GM18868 (cell line): ENCODE measurements around the gene LYRM9.
"Not testable (repeated sequence)": the region's sequence is repeated elsewhere in the genome, so short reads cannot be mapped to it uniquely, and the experiment has no call there.

Experiments used
- ATAC-seq: cut with Tn5 transposase; IDR thresholded peaks from one replicate; pipeline ENCODE4 v1.9.1; 2021; ENCODE audit warnings: mild to moderate bottlenecking, moderate library complexity; ENCODE audit not compliant: unreplicated experiment

The LYRM9 gene

GRCh38 chr17:27892866-27893769 is at the start of gene LYRM9:
Gene LYRM9, minus strand, starts transcription at chr17:27893365. Its CDS starts 10,671 bp downstream, at chr17:27882694.
- ATAC-seq = peak; percentile 93

- no peak for ATAC-seq
Measured at GRCh38 chr17:27940503-27941428, 47.6 kb upstream of the LYRM9 start.

DNA sequence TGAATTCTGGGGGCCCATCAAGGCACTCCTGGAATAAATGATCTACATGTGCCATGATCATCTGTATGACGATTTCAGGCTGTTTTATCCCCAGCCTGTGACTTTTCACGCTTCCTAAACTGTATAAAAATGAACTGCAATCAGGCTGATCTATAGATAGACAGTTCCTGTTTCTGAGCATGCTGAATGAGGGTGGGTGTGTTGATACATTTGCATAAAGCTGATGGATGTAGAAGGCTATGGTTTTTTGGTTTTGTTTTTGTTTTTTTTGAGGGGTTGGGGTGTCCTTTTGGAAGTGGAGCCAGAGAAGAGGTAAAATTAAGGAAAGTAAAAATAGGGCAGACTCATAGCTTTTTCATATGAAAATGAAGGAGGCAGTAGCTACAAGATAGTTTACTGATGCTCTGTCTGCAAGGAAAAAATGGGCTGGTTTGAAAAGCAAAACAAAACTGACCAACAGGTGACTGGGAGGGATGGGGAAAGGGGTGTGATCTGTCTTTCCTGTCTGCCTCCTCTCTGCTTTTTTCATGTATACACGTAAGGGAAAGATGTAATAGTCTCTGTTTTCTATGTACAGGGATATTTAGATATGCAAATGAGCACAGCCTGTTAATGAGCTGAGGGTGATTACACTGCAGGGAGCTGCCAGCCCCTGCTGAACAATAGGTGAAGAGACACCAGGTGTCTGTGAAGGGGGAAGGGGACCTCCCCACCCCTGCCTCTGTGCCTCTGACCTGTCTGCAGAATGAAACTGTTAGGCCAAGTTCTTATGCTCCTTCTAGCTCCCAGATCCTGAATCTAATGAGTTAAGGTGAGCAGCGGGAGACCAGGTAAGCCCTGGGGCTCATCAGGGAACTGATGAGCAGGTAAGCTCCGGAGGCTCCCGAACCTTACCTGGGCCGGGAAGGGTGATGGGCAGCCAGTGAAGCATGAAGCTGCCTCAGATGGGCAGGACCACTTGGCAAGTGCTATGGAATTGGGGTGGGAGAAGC is 46.6 kb upstream of the LYRM9 start:
- peak; percentile 64 for ATAC-seq

GRCh38 chr17:27938864-27939263 is 45.7 kb upstream of the LYRM9 start:
- no peak for ATAC-seq

DNA sequence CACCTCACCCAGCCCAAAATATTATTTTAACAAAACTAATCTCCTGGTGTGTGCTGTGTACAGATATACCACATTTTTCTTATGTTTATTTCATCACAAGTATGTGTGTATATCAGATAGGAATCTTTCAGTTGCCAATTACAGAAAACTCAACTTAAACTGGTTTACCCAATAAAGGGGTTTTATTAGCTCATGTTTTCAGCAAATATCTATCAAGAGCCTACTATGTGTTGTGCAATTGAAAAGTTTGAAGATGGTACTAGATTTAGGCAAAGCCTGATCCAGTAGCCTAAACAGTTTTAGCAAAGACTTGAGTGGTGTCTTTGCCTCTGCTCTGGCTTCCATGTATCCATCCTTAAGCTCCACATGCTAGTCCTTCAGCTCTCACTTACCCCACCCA is 45.1 kb upstream of the LYRM9 start:
- ATAC-seq = no peak

GRCh38 chr17:27937025-27937546 is 43.9 kb upstream of the LYRM9 start:
- no peak for ATAC-seq

- ATAC-seq = no peak
Measured at GRCh38 chr17:27930000-27930399, 36.8 kb upstream of the LYRM9 start.

GRCh38 chr17:27928587-27928986 is 35.4 kb upstream of the LYRM9 start:
- ATAC-seq = no peak

GRCh38 chr17:27927781-27928180 is 34.6 kb upstream of the LYRM9 start:
- no peak for ATAC-seq

GRCh38 chr17:27921599-27921998 is 28.4 kb upstream of the LYRM9 start:
- ATAC-seq = no peak

DNA sequence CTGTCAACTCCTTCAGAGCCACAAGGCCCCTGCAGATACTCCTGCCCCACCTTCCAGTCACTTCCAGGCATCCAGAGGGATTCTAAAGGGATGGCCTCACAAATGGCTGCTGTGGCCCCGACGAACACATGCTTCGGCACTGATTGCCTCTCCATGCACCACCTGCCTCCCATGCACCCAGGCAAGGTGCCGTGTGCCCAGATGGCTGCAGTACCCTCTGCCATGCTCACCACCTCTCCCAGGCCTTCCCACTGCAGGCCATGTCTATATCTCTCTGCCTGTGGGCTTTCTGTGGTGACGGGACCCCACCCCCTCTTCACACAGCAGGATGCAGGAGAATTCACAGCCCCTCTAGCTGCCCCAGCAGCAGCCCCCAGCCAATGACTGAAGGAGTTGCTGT is 27.9 kb upstream of the LYRM9 start:
- no peak for ATAC-seq

- no peak for ATAC-seq
Measured at GRCh38 chr17:27920569-27920968, 27.4 kb upstream of the LYRM9 start.

DNA sequence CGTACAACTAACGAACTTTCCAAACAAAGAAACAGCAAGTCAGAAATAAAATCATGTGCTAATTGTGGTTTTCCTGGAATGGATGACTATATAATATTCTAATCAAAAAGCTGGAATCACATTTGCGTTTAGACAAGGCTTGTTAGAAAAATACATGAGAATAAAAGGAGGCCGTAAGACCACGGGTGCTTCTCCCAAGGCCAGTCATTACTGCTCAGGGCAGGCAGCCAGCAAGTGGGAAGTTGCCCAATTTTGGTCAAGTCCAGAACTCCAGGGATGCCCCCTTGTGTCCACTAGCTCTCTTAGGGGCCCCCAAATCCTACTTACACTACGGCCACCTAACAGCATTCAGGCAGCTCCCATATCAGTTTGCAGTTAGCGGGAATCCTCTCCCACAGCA is 25.9 kb upstream of the LYRM9 start:
- no peak for ATAC-seq

- ATAC-seq = no peak
Measured at GRCh38 chr17:27918498-27918897, 25.3 kb upstream of the LYRM9 start.

- no peak for ATAC-seq
Measured at GRCh38 chr17:27917000-27917399, 23.8 kb upstream of the LYRM9 start.

- ATAC-seq = no peak
Measured at GRCh38 chr17:27915709-27916108, 22.5 kb upstream of the LYRM9 start.

- no peak for ATAC-seq
Measured at GRCh38 chr17:27914382-27914781, 21.2 kb upstream of the LYRM9 start.

- no peak for ATAC-seq
Measured at GRCh38 chr17:27912964-27913363, 19.8 kb upstream of the LYRM9 start.

GRCh38 chr17:27912299-27912698 is 19.1 kb upstream of the LYRM9 start:
- not testable (repeated sequence) for ATAC-seq

DNA sequence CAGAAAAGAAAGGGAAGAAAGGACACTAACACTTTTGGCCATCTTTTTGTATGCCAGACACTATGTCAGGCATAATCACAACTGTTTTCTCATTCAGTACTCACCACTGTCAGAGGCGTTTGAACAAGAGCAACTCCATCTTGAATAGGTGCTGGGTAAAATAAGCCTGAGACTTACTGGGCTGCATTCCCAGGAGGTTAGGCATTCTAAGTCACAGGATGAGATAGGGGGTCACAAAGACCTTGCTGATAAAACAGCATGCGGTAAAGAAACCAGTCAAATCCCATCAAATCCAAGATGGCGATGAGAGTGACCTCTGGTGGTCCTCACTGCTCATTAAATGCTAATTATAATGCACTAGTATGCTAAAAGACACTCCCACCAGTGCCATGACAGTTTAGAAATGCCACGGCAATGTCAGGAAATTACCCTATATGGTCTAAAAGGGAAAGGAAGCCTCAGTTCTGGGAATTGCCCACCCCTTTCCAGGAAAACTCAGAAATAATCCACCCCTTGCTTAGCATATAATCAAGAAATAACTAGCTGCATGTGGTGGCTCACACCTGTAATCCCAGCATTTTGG is 14.9 kb upstream of the LYRM9 start:
- ATAC-seq = no peak
